Suprapubic skin (tissue), 4 donors: ENCODE measurements around the gene SESN3.

ENCODE experiments used
- CTCF ChIP-seq, 2 donors: fragments of 200-600 bp in 1 of 2; fragments of 450-650 bp in 1 of 2; sonication (generic) in 1 of 2; IDR thresholded peaks; one replicate each; pipeline ENCODE4 v1.5.1; 2016 to 2019; ENCODE audit warnings: antibody characterized with exemption in 2 of 2, mild to moderate bottlenecking in 1 of 2, moderate library complexity in 1 of 2
- EP300 ChIP-seq: sonication (generic); formaldehyde crosslinking; IDR thresholded peaks from one replicate; pipeline ENCODE4 v1.6.1; 2017; ENCODE audit warnings: antibody characterized with exemption
- POLR2A ChIP-seq, 2 donors: fragments of 450-650 bp; IDR thresholded peaks; one replicate each; pipeline ENCODE4 v1.6.1; 2017; ENCODE audit warnings: antibody characterized with exemption in 2 of 2, mild to moderate bottlenecking in 2 of 2, moderate library complexity in 2 of 2
- POLR2AphosphoS5 ChIP-seq, 3 donors: sonication (generic); formaldehyde crosslinking; IDR thresholded peaks; one replicate each; pipeline ENCODE4 v1.6.1; 2017; ENCODE audit warnings: antibody characterized with exemption in 3 of 3

DNA sequence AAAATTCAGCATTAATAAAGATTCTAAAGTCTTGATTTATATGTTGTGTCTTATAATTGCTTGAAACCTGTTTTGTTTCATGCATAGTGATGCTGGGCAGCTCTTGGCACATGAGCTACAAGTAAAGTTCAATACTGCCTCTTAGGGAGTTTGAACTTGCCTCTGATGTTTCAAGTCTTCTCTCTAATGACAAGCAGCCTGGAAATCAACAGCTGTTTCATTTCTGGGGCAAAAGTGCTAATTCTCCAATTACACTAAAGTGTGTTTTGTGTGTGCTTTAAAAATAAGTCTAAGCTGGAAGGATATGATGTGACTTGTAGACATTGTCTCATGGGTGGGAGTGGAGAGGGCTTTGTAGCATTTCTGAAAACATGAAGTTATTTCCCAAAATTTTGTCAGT, 23.7 kb upstream of the SESN3 start:
- TF ChIP-seq CTCF (IDR thresholded peaks at IDR 0.05) (no peak), EP300 (no peak), POLR2A (IDR thresholded peaks at IDR 0.05) (no peak), POLR2AphosphoS5 (IDR thresholded peaks at IDR 0.05) (no peak)
